Heart right ventricle (tissue), 16 donors: ENCODE data around the gene FRMD5. TPM values are rescaled to one million over a fixed set of nuclear protein-coding genes. Genes with fewer than 3 reads are reported as not detected.
A peak's percentile ranks its signal among the peaks of the same experiment; 100 is the strongest.

Experiments used
- ATAC-seq, 8 donors: fragments of 200-7000 bp; cut with Tn5 transposase; one replicate each; pipeline ENCODE4 v1.9.1; 2020; ENCODE audit warnings: mild to moderate bottlenecking in 8 of 8, moderate library complexity in 8 of 8, moderate number of reproducible peaks in 1 of 8
- DNase-seq, 2 donors: peaks; one replicate each; pipeline ENCODE4 v3.0.0-alpha.2; 2020
- H3K27ac ChIP-seq, 10 donors: fragments of 200-600 bp; sonication (generic) in 2 of 10; one replicate each; pipeline versions ENCODE4 v1.5.0 to v1.8.0; 2020 to 2022; ENCODE audit warnings: mild to moderate bottlenecking in 3 of 10
- H3K27me3 ChIP-seq, 7 donors: fragments of 200-600 bp; one replicate each; pipeline ENCODE4 v1.8.0; 2021 to 2022; ENCODE audit warnings: mild to moderate bottlenecking in 2 of 7
- H3K36me3 ChIP-seq, 9 donors: fragments of 200-600 bp; sonication (generic) in 1 of 9; one replicate each; pipeline versions ENCODE4 v1.5.0 to v1.8.0; 2020 to 2022; ENCODE audit warnings: mild to moderate bottlenecking in 2 of 9
- H3K4me1 ChIP-seq, 9 donors: fragments of 200-600 bp; sonication (generic) in 1 of 9; one replicate each; pipeline versions ENCODE4 v1.5.0 to v1.8.0; 2020 to 2022; ENCODE audit warnings: mild to moderate bottlenecking in 4 of 9
- H3K4me3 ChIP-seq, 10 donors: fragments of 200-600 bp; sonication (generic) in 2 of 10; one replicate each; pipeline versions ENCODE4 v1.5.0 to v1.8.0; 2020 to 2022; ENCODE audit warnings: mild to moderate bottlenecking in 7 of 10, moderate library complexity in 2 of 10
- H3K9me3 ChIP-seq, 11 donors: fragments of 200-600 bp in 10 of 11; sonication (generic) in 2 of 11; one replicate each; pipeline versions ENCODE4 v1.5.0 to v1.8.0; 2013 to 2022; ENCODE audit warnings: mild to moderate bottlenecking in 2 of 11, control low read depth in 1 of 11, moderate library complexity in 1 of 11
- WGBS, 2 donors: extraction: QIAGEN DNeasy Blood & Tissue Kit; methylation state at CpG; one replicate each; pipeline ENCODE4 v1.1.7; 2013; ENCODE audit warnings: inconsistent platforms in 1 of 2; 5-methylcytosine and 5-hydroxymethylcytosine counted together
- intact Hi-C, 10 donors: fragments of 100-400 bp; cut with DNase I; formaldehyde crosslinking; loops; one replicate each; pipeline versions ENCODE4 v1.11.1 to v1.14.2; 2022
- polyA plus RNA-seq, 2 donors: library from polyadenylated mRNA; stranded (reverse); fragments of 200-250 nt; gene quantifications; one replicate each; pipeline ENCODE4 v1.2.3, GENCODE V29; 2013
- total RNA-seq, 10 donors: library from RNA; stranded (reverse); fragmentation: NEBNext Ultra II Directional in 3 of 10; extraction: Animal tissue kit (Norgen Biotek cat#: 25700) in 3 of 10; gene quantifications; one replicate each; pipeline versions ENCODE4 v1.2.1 to v1.2.4, GENCODE V29; 2021 to 2023
- TF ChIP-seq, protein P1 (sequence below), 9 donors: fragments of 200-600 bp; sonication (generic) in 2 of 9; IDR thresholded peaks; one replicate each; pipeline versions ENCODE4 v1.5.0 to v1.8.0; 2021 to 2022; ENCODE audit warnings: antibody characterized with exemption in 9 of 9, mild to moderate bottlenecking in 5 of 9, moderate library complexity in 1 of 9
- donor health status: Arrhythmogenic right ventricular cardiomyopathy.
- donor health status: ischemic (EF 13 %, LVEDD 7.1; RV severe dilation, severe dysfunction).
- donor health status: healthy with polysubstance abuse.
- donor health status: DM: no; HTN: yes; CAD: no.
- donor health status: DM: no; HTN: no; CAD: no.
- donor health status: ischemic (EF 25% LVEDD 6.9; RV normal size, moderate dysfunction).
- donor health status: ischemic (EF 25% LVEDD 5.7; RV mildly dilated, moderate dysfunction).
- donor health status: healthy.
- donor health status: DM: yes; HTN: yes; CAD: no.
- donor health status: Ischemic cardiomyopathy.
- donor health status: ischemic (EF 35%, LVEDD 5.7; RV mildly dilated, moderate dysfunction).
- donor health status: nonischemic (EF 11% LVEDD 7.7; RV severe dilation, severe dysfunction).
- donor health status: DM: yes; HTN: yes; CAD: no.
- donor health status: PGD.
- donor health status: ischemic (EF 29% LVEDD 5.4; RV normal size, mild dysfunction).
- donor health status: nonischemic (EF 23%, LVEDD 6.1; RV moderate dilation, normal function).

Gene FRMD5
- total and polyA plus RNA-seq, 12 donors = 7.2 to 86.3 (median 55.3) TPM

DNA sequence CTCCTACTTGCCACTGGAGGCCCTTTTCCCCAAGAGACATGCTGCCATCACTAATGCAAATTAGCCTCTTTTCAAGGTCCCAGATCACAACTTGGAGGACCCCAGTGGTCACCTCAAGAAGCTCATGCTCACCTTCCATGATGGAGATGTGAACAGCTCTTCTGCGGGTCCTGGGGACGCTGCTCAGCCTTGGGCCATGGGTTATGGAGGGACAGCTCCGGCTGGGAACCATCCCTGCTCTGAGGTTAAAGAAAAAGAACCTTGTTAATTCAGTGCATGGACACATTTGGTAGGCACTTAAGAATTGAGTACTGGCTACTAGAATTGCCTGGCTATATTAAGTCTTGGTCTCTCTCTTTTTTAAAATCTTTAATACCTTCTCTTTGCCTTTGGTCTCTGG is 311.5 kb downstream of the FRMD5 start:
- H3K9me3 ChIP-seq = no peaks in the 10 kb centered on the region
- peaks cover 0 to 43% (median 9%) of the 10 kb centered on the region in 9 donors for H3K4me1 ChIP-seq
- H3K4me3 ChIP-seq = no peak overlapping the region
- WGBS, 2 donors = 95 to 98% methylated on average over 3 of the region's 3 CpGs
- TF ChIP-seq, protein P1, sequence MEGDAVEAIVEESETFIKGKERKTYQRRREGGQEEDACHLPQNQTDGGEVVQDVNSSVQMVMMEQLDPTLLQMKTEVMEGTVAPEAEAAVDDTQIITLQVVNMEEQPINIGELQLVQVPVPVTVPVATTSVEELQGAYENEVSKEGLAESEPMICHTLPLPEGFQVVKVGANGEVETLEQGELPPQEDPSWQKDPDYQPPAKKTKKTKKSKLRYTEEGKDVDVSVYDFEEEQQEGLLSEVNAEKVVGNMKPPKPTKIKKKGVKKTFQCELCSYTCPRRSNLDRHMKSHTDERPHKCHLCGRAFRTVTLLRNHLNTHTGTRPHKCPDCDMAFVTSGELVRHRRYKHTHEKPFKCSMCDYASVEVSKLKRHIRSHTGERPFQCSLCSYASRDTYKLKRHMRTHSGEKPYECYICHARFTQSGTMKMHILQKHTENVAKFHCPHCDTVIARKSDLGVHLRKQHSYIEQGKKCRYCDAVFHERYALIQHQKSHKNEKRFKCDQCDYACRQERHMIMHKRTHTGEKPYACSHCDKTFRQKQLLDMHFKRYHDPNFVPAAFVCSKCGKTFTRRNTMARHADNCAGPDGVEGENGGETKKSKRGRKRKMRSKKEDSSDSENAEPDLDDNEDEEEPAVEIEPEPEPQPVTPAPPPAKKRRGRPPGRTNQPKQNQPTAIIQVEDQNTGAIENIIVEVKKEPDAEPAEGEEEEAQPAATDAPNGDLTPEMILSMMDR (IDR thresholded peaks at IDR 0.05) = no peak
- no peak for DNase-seq
- H3K27ac ChIP-seq = no peak overlapping the region
- intact Hi-C loops = no loop called here
- H3K27me3 ChIP-seq = no peaks in the 10 kb centered on the region
- ATAC-seq = no peak
- peaks cover 0 to 13% (median 0%) of the 10 kb centered on the region in 9 donors for H3K36me3 ChIP-seq

DNA sequence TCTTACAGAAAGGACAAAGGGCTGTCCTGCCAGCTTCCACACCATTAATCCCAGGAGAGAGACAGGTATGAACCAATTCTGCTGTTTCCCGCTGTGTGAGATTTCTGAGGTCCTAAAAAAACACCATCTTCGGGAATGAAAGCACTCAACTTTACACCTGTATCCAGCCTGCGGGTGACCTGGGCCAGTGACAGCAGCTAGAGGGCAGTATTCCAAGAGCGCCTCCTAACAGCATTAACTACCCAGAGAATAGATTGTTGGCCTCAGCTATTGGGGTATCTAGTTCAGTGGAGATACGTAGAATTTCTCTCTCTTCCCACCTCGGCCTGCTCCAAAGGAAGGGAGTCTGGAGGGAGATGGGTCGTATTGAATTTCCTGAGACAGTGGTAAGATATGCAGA is 313.1 kb downstream of the FRMD5 start:
- WGBS, 2 donors = 78 to 80% methylated on average over 7 of the region's 7 CpGs
- Histone ChIP-seq H3K27ac (peak overlapping the region in 8 of 10 donors; percentile 48 to 97 (median 94)), H3K4me3 (no peak overlapping the region), H3K9me3 (no peaks in the 10 kb centered on the region), H3K4me1 (peaks cover 0 to 38% (median 9%) of the 10 kb centered on the region in 9 donors), H3K36me3 (peaks cover 0 to 13% (median 0%) of the 10 kb centered on the region in 9 donors), H3K27me3 (no peaks in the 10 kb centered on the region)
- DNase-seq (no peak), ATAC-seq (no peak)
- intact Hi-C loops = no loop called here
- TF ChIP-seq, protein P1 (IDR thresholded peaks at IDR 0.05) = peak in 7 of 9 donors; percentile 38 to 55 (median 47)

DNA sequence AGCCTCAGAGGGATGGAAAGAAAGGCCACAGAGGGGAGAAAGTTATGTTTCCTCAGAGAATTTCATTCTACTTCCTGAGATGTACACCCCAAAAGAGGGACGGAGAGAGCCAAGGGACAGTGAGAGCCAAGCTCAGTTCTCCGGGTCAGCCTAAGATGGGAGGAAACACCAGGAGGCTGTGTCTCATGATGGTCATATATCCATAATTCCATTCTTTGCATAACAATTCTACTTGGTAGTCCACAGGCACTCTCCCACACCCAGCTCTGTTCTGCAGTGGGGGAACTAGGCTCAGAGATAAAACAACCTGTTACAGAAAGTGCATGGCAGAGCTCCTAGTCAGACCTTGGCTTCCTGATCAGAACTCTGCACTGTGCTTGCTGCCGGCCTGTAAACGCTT is 313.8 kb downstream of the FRMD5 start:
- Histone ChIP-seq H3K4me1 (peaks cover 0 to 37% (median 9%) of the 10 kb centered on the region in 9 donors), H3K4me3 (no peak overlapping the region), H3K27me3 (no peaks in the 10 kb centered on the region), H3K27ac (peak overlapping the region in 9 of 10 donors; percentile 68 to 97 (median 93)), H3K36me3 (peaks cover 0 to 13% (median 0%) of the 10 kb centered on the region in 9 donors), H3K9me3 (no peaks in the 10 kb centered on the region)
- intact Hi-C loops = no loop called here
- TF ChIP-seq, protein P1 (IDR thresholded peaks at IDR 0.05) = no peak
- ATAC-seq (peak in 3 of 8 donors; percentile 9 to 33 (median 26)), DNase-seq (no peak)
- 63 to 68% methylated on average over 4 of the region's 4 CpGs for WGBS, 2 donors

DNA sequence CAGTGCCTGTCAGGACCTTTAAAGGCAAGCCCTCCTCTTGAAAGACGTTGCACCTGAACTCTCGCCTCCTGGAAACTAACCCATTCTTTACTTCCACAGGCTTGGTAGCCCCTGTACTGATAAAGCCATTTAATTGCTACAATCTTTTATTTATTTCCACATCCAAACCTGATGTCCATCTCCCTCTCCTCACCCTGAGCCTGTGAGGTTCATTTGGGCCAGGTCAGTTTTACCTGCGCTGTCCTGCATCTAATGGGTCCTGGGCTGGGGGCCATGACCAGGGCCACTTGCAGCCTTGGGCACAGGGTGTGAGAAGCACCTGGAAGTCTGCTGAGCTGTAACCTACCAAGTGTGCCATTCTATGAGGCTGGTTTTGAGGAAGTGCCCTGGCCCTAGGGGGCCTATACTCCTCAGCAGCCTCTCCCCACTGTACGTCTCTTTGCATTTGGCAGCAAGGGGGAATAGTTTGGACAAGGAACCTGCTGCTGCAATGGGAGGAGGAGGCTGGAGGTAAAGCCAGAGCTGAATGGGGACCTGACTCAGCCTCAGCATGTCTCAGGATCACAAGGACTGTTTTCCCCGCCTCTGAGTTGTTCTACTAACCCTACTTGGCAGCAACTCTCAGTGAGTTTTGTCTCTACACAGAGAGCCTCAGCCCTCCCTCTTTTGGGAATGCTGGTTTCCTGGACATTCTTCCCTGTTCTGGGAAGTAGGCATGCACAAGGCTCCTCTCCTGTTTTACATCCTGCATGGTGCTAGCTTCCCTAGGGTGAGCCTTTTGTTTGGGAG is 314.5 kb downstream of the FRMD5 start:
- DNase-seq (no peak), ATAC-seq (peak in 5 of 8 donors; percentile 10 to 43 (median 15))
- H3K9me3 ChIP-seq = no peaks in the 10 kb centered on the region
- H3K36me3 ChIP-seq = peaks cover 0 to 13% (median 0%) of the 10 kb centered on the region in 9 donors
- H3K4me1 ChIP-seq = peaks cover 0 to 43% (median 9%) of the 10 kb centered on the region in 9 donors
- TF ChIP-seq, protein P1 (IDR thresholded peaks at IDR 0.05) = no peak
- 60 to 79% methylated on average over 5 of the region's 5 CpGs for WGBS, 2 donors
- intact Hi-C loops = no loop called here
- H3K27me3 ChIP-seq = no peaks in the 10 kb centered on the region
- H3K27ac ChIP-seq = peak overlapping the region; percentile 68 to 97 (median 94)
- H3K4me3 ChIP-seq = peak overlapping the region in 1 of 10 donors; percentile 64
